Measurements from ENCODE around the gene UBC. TPM values are rescaled to one million over a fixed set of nuclear protein-coding genes. Genes with fewer than 3 reads are reported as not detected.
"Not testable (repeated sequence)": the region's sequence is repeated elsewhere in the genome, so short reads cannot be mapped to it uniquely, and the experiment has no call there.

UBC gene
- polyA plus RNA-seq, 1 experiment = 1,376 TPM

GRCh38 chr12:124898923-124899294 lies 15.5 kb downstream of the UBC start:
- no peak overlapping the region for H3K4me3 ChIP-seq (ENCODE audit: low read depth, low read length)
- DNase-seq (ENCODE audit: low read depth, low spot score) = no peak
- H3K27ac ChIP-seq (ENCODE audit: low read depth, low read length) = no peak overlapping the region
- TF ChIP-seq CTCF (IDR thresholded peaks at IDR 0.05; ENCODE audit: low read depth, low read length) = no peak
- CTCF ChIA-PET = no interaction called here
- POLR2A ChIA-PET = no interaction called here
- no peaks in the 10 kb centered on the region; the same call in 1 of the 2 replicates for H3K9me3 ChIP-seq (ENCODE audit: control insufficient read depth, insufficient read depth, low read length)
- H3K27me3 ChIP-seq (ENCODE audit: control insufficient read depth, insufficient read depth, low read length) = no peaks in the 10 kb centered on the region

GRCh38 chr12:124898200-124898922 lies 16.1 kb downstream of the UBC start:
- ChIA-PET POLR2A (no interaction called here), CTCF (interaction anchor here (0.5 kb wide), 1 partner anchor 61 kb away, joined by 19 read pairs; no protein-coding TSS in a partner anchor)
- H3K4me3 ChIP-seq (ENCODE audit: low read depth, low read length) = no peak overlapping the region
- H3K27ac ChIP-seq (ENCODE audit: low read depth, low read length) = no peak overlapping the region
- H3K9me3 ChIP-seq (ENCODE audit: control insufficient read depth, insufficient read depth, low read length) = no peaks in the 10 kb centered on the region; the same call in 1 of the 2 replicates
- DNase-seq (ENCODE audit: low read depth, low spot score) = no peak
- H3K27me3 ChIP-seq (ENCODE audit: control insufficient read depth, insufficient read depth, low read length) = no peaks in the 10 kb centered on the region
- TF ChIP-seq CTCF (IDR thresholded peaks at IDR 0.05; ENCODE audit: low read depth, low read length) = peak; percentile 45

GRCh38 chr12:124896461-124896860 lies 18.0 kb downstream of the UBC start:
- POLR2A ChIA-PET = interaction anchor here (1.2 kb wide), 1 partner anchor 18 kb away, joined by 3 read pairs; the partner anchor contains the start of gene UBC
- no peak for TF ChIP-seq CTCF (IDR thresholded peaks at IDR 0.05; ENCODE audit: low read depth, low read length)
- no peak overlapping the region for H3K4me3 ChIP-seq (ENCODE audit: low read depth, low read length)
- no peaks in the 10 kb centered on the region for H3K27me3 ChIP-seq (ENCODE audit: control insufficient read depth, insufficient read depth, low read length)
- H3K27ac ChIP-seq (ENCODE audit: low read depth, low read length) = no peak overlapping the region
- DNase-seq (ENCODE audit: low read depth, low spot score) = no peak
- CTCF ChIA-PET = interaction anchor here (3.1 kb wide), 1 partner anchor 10 kb away, joined by 17 read pairs; no protein-coding TSS in a partner anchor
- H3K9me3 ChIP-seq (ENCODE audit: control insufficient read depth, insufficient read depth, low read length) = no peaks in the 10 kb centered on the region; the same call in 1 of the 2 replicates

GRCh38 chr12:124893792-124894516 lies 20.5 kb downstream of the UBC start:
- ChIA-PET CTCF (interaction anchor here (3.1 kb wide), 1 partner anchor 13 kb away, joined by 17 read pairs; no protein-coding TSS in a partner anchor), POLR2A (no interaction called here)
- Histone ChIP-seq H3K9me3 (ENCODE audit: control insufficient read depth, insufficient read depth, low read length) (peaks cover 4% of the 10 kb centered on the region), H3K27ac (ENCODE audit: low read depth, low read length) (no peak overlapping the region), H3K4me3 (ENCODE audit: low read depth, low read length) (no peak overlapping the region), H3K27me3 (ENCODE audit: control insufficient read depth, insufficient read depth, low read length) (no peaks in the 10 kb centered on the region)
- no peak for TF ChIP-seq CTCF (IDR thresholded peaks at IDR 0.05; ENCODE audit: low read depth, low read length)
- DNase-seq (ENCODE audit: low read depth, low spot score) = no peak

GRCh38 chr12:124888260-124888659 lies 26.2 kb downstream of the UBC start:
- peaks cover 4% of the 10 kb centered on the region for H3K9me3 ChIP-seq (ENCODE audit: control insufficient read depth, insufficient read depth, low read length)
- H3K27me3 ChIP-seq (ENCODE audit: control insufficient read depth, insufficient read depth, low read length) = no peaks in the 10 kb centered on the region
- POLR2A ChIA-PET = interaction anchor here (0.7 kb wide), 1 partner anchor 489 kb away, joined by 4 read pairs; no protein-coding TSS in a partner anchor
- H3K4me3 ChIP-seq (ENCODE audit: low read depth, low read length) = no peak overlapping the region
- CTCF ChIA-PET = interaction anchor here (1.6 to 3.2 kb wide), 2 partner anchors 18 to 856 kb away, joined by 4 to 15 read pairs; no protein-coding TSS in a partner anchor
- no peak for TF ChIP-seq CTCF (IDR thresholded peaks at IDR 0.05; ENCODE audit: low read depth, low read length)
- DNase-seq (ENCODE audit: low read depth, low spot score) = no peak
- no peak overlapping the region for H3K27ac ChIP-seq (ENCODE audit: low read depth, low read length)

GRCh38 chr12:124887766-124888165 lies 26.7 kb downstream of the UBC start:
- CTCF ChIA-PET = interaction anchor here (1.6 to 3.2 kb wide), 2 partner anchors 19 to 855 kb away, joined by 4 to 15 read pairs; no protein-coding TSS in a partner anchor
- H3K27ac ChIP-seq (ENCODE audit: low read depth, low read length); DNase-seq (ENCODE audit: low read depth, low spot score); H3K4me3 ChIP-seq (ENCODE audit: low read depth, low read length); H3K27me3 ChIP-seq (ENCODE audit: control insufficient read depth, insufficient read depth, low read length); H3K9me3 ChIP-seq (ENCODE audit: control insufficient read depth, insufficient read depth, low read length): not testable (repeated sequence)
- POLR2A ChIA-PET = interaction anchor here (0.6 to 0.7 kb wide), 2 partner anchors 363 to 488 kb away, joined by 3 to 4 read pairs; no protein-coding TSS in a partner anchor

Data from AG04450 (cell line).